Aorta (tissue), 5 donors: ENCODE measurements around the gene TMEM170A. TPM values are rescaled to one million over a fixed set of nuclear protein-coding genes. Genes with fewer than 3 reads are reported as not detected.

Source experiments
- ATAC-seq: fragments of 200-7000 bp; cut with Tn5 transposase; one replicate; pipeline ENCODE4 v1.9.1; 2022; ENCODE audit warnings: moderate library complexity; ENCODE audit not compliant: low FRiP score
- DNase-seq, 2 donors: peaks; one replicate each; pipeline ENCODE4 v3.0.0-alpha.2; 2020
- H3K27ac ChIP-seq, 2 donors: one replicate each; pipeline ENCODE4 v1.5.1; 2013; ENCODE audit warnings: low read length in 2 of 2, mild to moderate bottlenecking in 2 of 2, moderate library complexity in 2 of 2, control low read depth in 1 of 2, inconsistent platforms in 1 of 2, low read depth in 1 of 2
- H3K27me3 ChIP-seq, 2 donors: one replicate each; pipeline ENCODE4 v1.6.1; 2013; ENCODE audit warnings: control low read depth in 1 of 2, low read length in 1 of 2, mild to moderate bottlenecking in 1 of 2, moderate library complexity in 1 of 2; ENCODE audit not compliant: insufficient read depth in 2 of 2, control insufficient read depth in 1 of 2
- H3K36me3 ChIP-seq, 2 donors: one replicate each; pipeline ENCODE4 v1.6.1; 2013; ENCODE audit warnings: control low read depth in 1 of 2, low read length in 1 of 2, mild to moderate bottlenecking in 1 of 2; ENCODE audit not compliant: insufficient read depth in 2 of 2, control insufficient read depth in 1 of 2
- H3K4me1 ChIP-seq, 2 donors: one replicate each; pipeline ENCODE4 v1.6.1; 2013; ENCODE audit warnings: low read length in 2 of 2, control low read depth in 1 of 2, mild to moderate bottlenecking in 1 of 2, moderate library complexity in 1 of 2; ENCODE audit not compliant: insufficient read depth in 2 of 2, control insufficient read depth in 1 of 2
- H3K4me3 ChIP-seq, 2 donors: one replicate each; pipeline ENCODE4 v1.5.1; 2013; ENCODE audit warnings: low read length in 2 of 2, control low read depth in 1 of 2, mild to moderate bottlenecking in 1 of 2
- H3K9me3 ChIP-seq: one replicate; pipeline ENCODE4 v1.6.1; 2013; ENCODE audit warnings: mild to moderate bottlenecking, low read length; ENCODE audit not compliant: control insufficient read depth
- WGBS, 2 donors: extraction: QIAGEN DNeasy Blood & Tissue Kit; methylation state at CpG; one replicate each; pipeline ENCODE4 v1.1.7; 2013; 5-methylcytosine and 5-hydroxymethylcytosine counted together
- intact Hi-C, 2 donors: fragments of 100-400 bp; cut with DNase I; formaldehyde crosslinking; loops; one replicate each; pipeline versions ENCODE4 v1.14.2 to v1.15.0; 2022
- polyA plus RNA-seq, 2 donors: library from polyadenylated mRNA; stranded (reverse); fragments of 200-250 nt; gene quantifications; one replicate each; pipeline ENCODE4 v1.2.3, GENCODE V29; 2013
- total RNA-seq, 2 donors: library from RNA; stranded (reverse); fragmentation: NEBNext Ultra II Directional; extraction: Animal tissue kit (Norgen Biotek cat#: 25700); gene quantifications; one replicate each; pipeline ENCODE4 v1.2.1, GENCODE V29; 2021
- donor health status: healthy with polysubstance abuse.
- donor health status: Bipolar disorder and iron deficiency.
- donor health status: DM: no; HTN: no; CAD: no.
- donor health status: DM: no; HTN: no; CAD: no.
- donor health status: DM: yes; HTN: yes; CAD: no.

Gene TMEM170A
- total and polyA plus RNA-seq, 4 donors, result 4.2 to 21.5 (median 13.1) TPM

- Histone ChIP-seq H3K27me3 (no peaks in the 10 kb centered on the region), H3K4me3 (no peak overlapping the region), H3K36me3 (no peaks in the 10 kb centered on the region), H3K27ac (no peak overlapping the region), H3K9me3 (no peaks in the 10 kb centered on the region), H3K4me1 (no peaks in the 10 kb centered on the region)
- DNase-seq (no peak), ATAC-seq (no peak)
- 66 to 77% methylated on average over 4 of the region's 4 CpGs for WGBS, 2 donors
- intact Hi-C loops, result no loop called here
Observed at GRCh38 chr16:75423723-75424104, 40.8 kb downstream of the TMEM170A start.

GRCh38 chr16:75421820-75422126 is 42.7 kb downstream of the TMEM170A start:
- no peak for ATAC-seq
- intact Hi-C loops, result no loop called here
- 94 to 100% methylated on average over 1 of the region's 1 CpG for WGBS, 2 donors

GRCh38 chr16:75420987-75421819 is 43.3 kb downstream of the TMEM170A start:
- no peaks in the 10 kb centered on the region for H3K36me3 ChIP-seq
- no peaks in the 10 kb centered on the region for H3K27me3 ChIP-seq
- intact Hi-C loops, result no loop called here
- peak; percentile 79 for ATAC-seq
- no peaks in the 10 kb centered on the region for H3K4me1 ChIP-seq
- peak; percentile 73 to 86 for DNase-seq
- 37 to 42% methylated on average over 8 of the region's 8 CpGs for whole genome bisulfite sequencing, 2 donors
- no peaks in the 10 kb centered on the region for H3K9me3 ChIP-seq
- H3K4me3 ChIP-seq, result no peak overlapping the region
- no peak overlapping the region for H3K27ac ChIP-seq

More at GRCh38 chr16:75421820-75422126, 42.7 kb downstream of the TMEM170A start:
- no peak for DNase-seq
- no peaks in the 10 kb centered on the region for H3K27me3 ChIP-seq
- H3K4me1 ChIP-seq, result no peaks in the 10 kb centered on the region
- H3K27ac ChIP-seq, result no peak overlapping the region
- no peaks in the 10 kb centered on the region for H3K9me3 ChIP-seq
- H3K36me3 ChIP-seq, result no peaks in the 10 kb centered on the region
- H3K4me3 ChIP-seq, result no peak overlapping the region

- no peaks in the 10 kb centered on the region for H3K4me1 ChIP-seq
- no peak overlapping the region for H3K4me3 ChIP-seq
- ATAC-seq, result no peak
- intact Hi-C loops, result no loop called here
- H3K36me3 ChIP-seq, result no peaks in the 10 kb centered on the region
- H3K27me3 ChIP-seq, result no peaks in the 10 kb centered on the region
- no peak overlapping the region for H3K27ac ChIP-seq
- 40 to 50% methylated on average over 2 of the region's 2 CpGs for WGBS, 2 donors
- no peak for DNase-seq
- no peaks in the 10 kb centered on the region for H3K9me3 ChIP-seq
Observed at GRCh38 chr16:75416904-75417565, 47.5 kb downstream of the TMEM170A start.

- Histone ChIP-seq H3K36me3 (no peaks in the 10 kb centered on the region), H3K27me3 (no peaks in the 10 kb centered on the region), H3K4me1 (no peaks in the 10 kb centered on the region), H3K27ac (no peak overlapping the region), H3K9me3 (no peaks in the 10 kb centered on the region), H3K4me3 (no peak overlapping the region)
- WGBS, 2 donors, result 82 to 88% methylated on average over 4 of the region's 4 CpGs
- DNase-seq (no peak), ATAC-seq (no peak)
- intact Hi-C loops, result no loop called here
Observed at GRCh38 chr16:75415169-75415905, 49.2 kb downstream of the TMEM170A start.

- no peak overlapping the region for H3K4me3 ChIP-seq
- H3K36me3 ChIP-seq, result no peaks in the 10 kb centered on the region
- intact Hi-C loops, result no loop called here
- 93 to 96% methylated on average over 2 of the region's 2 CpGs for WGBS, 2 donors
- H3K4me1 ChIP-seq, result no peaks in the 10 kb centered on the region
- DNase-seq (no peak), ATAC-seq (no peak)
- no peaks in the 10 kb centered on the region for H3K27me3 ChIP-seq
- no peak overlapping the region for H3K27ac ChIP-seq
- H3K9me3 ChIP-seq, result no peaks in the 10 kb centered on the region
Observed at GRCh38 chr16:75413951-75414350, 50.5 kb downstream of the TMEM170A start.

GRCh38 chr16:75406943-75407342 is 57.5 kb downstream of the TMEM170A start:
- H3K27me3 ChIP-seq, result no peaks in the 10 kb centered on the region
- H3K4me3 ChIP-seq, result no peak overlapping the region
- no peak overlapping the region for H3K27ac ChIP-seq
- DNase-seq, result no peak
- no peaks in the 10 kb centered on the region for H3K36me3 ChIP-seq
- no peak for ATAC-seq
- 83 to 89% methylated on average over 4 of the region's 4 CpGs for WGBS, 2 donors
- no peaks in the 10 kb centered on the region for H3K4me1 ChIP-seq
- intact Hi-C loops, result no loop called here
- H3K9me3 ChIP-seq, result no peaks in the 10 kb centered on the region

- Histone ChIP-seq H3K36me3 (no peaks in the 10 kb centered on the region), H3K4me1 (peaks cover 0 to 3% of the 10 kb centered on the region in 2 donors), H3K9me3 (no peaks in the 10 kb centered on the region), H3K27ac (peak overlapping the region in 1 of 2 donors; percentile 63), H3K4me3 (no peak overlapping the region), H3K27me3 (no peaks in the 10 kb centered on the region)
- ATAC-seq (peak; percentile 67), DNase-seq (no peak)
- 7% methylated on average over 3 of the region's 3 CpGs for WGBS, 2 donors
- intact Hi-C loops, result loop anchor here (2.0 to 5.0 kb wide), 2 partner anchors 164 to 166 kb away; no protein-coding TSS in a partner anchor
Observed at GRCh38 chr16:75402821-75403475, 61.5 kb downstream of the TMEM170A start.
